H1 (cell line): ENCODE measurements around the gene PTPRD. TPM values are rescaled to one million over a fixed set of nuclear protein-coding genes. Genes with fewer than 3 reads are reported as not detected.

Experiments
- CTCF ChIA-PET: fragments of 300-600 bp; sonication (Branson Sonifier 250); formaldehyde crosslinking; loops from one replicate; lab custom pipeline; 2021; ENCODE audit not compliant: partially characterized antibody; lab: Charles Lee
- POLR2A ChIA-PET: fragments of 300-600 bp; sonication (Branson Sonifier 250); formaldehyde crosslinking; loops from one replicate; lab custom pipeline; 2021; ENCODE audit warnings: inconsistent platforms; ENCODE audit not compliant: partially characterized antibody; lab: Charles Lee
- DNase-seq, 2 experiments: peaks; one replicate each; pipeline versions ENCODE4 v3.0.0 to v3.0.0-alpha.2; 2010 to 2022; ENCODE audit warnings: low spot score in 2 of 2, low read depth in 1 of 2, mixed read lengths in 1 of 2
- FAIRE-seq: peaks from 2 replicates; lab custom pipeline; 2011; peaks lifted over from hg19 to GRCh38; lab: Jason Lieb, UNC
- H2AFZ ChIP-seq: 2 replicates; pipeline ENCODE4 v1.8.1; 2012; ENCODE audit warnings: low read length, inconsistent platforms
- H2AK5ac ChIP-seq: 2 replicates; pipeline ENCODE4 v1.6.1; 2013; ENCODE audit warnings: low read depth, low read length
- H2BK120ac ChIP-seq: replicated peaks from 2 replicates; pipeline ENCODE3; 2013; ENCODE audit warnings: low read depth, low read length, inconsistent platforms
- H2BK12ac ChIP-seq: 2 replicates; pipeline ENCODE4 v1.6.1; 2013; ENCODE audit warnings: low read depth, low read length
- H2BK15ac ChIP-seq: 2 replicates; pipeline ENCODE4 v1.6.1; 2013; ENCODE audit warnings: low read length
- H2BK20ac ChIP-seq: 2 replicates; pipeline ENCODE4 v1.6.1; 2013; ENCODE audit warnings: low read length
- H2BK5ac ChIP-seq: 2 replicates; pipeline ENCODE4 v1.6.1; 2013; ENCODE audit warnings: low read depth, low read length
- H3K14ac ChIP-seq: 2 replicates; pipeline ENCODE4 v1.6.1; 2013; ENCODE audit warnings: inconsistent platforms; ENCODE audit not compliant: insufficient read length
- H3K18ac ChIP-seq: 2 replicates; pipeline ENCODE4 v1.6.1; 2013; ENCODE audit warnings: low read length; ENCODE audit errors: extremely low read depth
- H3K23ac ChIP-seq: 2 replicates; pipeline ENCODE4 v1.6.1; 2013; ENCODE audit warnings: inconsistent platforms; ENCODE audit not compliant: insufficient read length
- H3K23me2 ChIP-seq: 2 replicates; pipeline ENCODE4 v1.6.1; 2013; ENCODE audit warnings: low read depth, low read length
- H3K27ac ChIP-seq: 2 replicates; pipeline ENCODE4 v1.6.1; 2011; ENCODE audit warnings: low read depth, low read length, inconsistent platforms
- H3K27me3 ChIP-seq, 4 experiments: replicated peaks in 1 of 4; 1 replicate in 1 of 4; 2 replicates in 3 of 4; pipeline versions ENCODE4 v1.6.1 to v1.8.1; 2011 to 2013; ENCODE audit warnings: low read length in 3 of 4, mild to moderate bottlenecking in 3 of 4, inconsistent platforms in 2 of 4, mixed read lengths in 2 of 4, moderate library complexity in 1 of 4; ENCODE audit not compliant: control insufficient read depth in 3 of 4, insufficient read depth in 3 of 4; ENCODE audit errors: extremely low read depth in 1 of 4
- H3K36me3 ChIP-seq, 4 experiments: 2 replicates each; pipeline versions ENCODE4 v1.6.1 to v1.8.1; 2011 to 2013; ENCODE audit warnings: mild to moderate bottlenecking in 4 of 4, low read length in 3 of 4, moderate library complexity in 2 of 4, control low read depth in 1 of 4, inconsistent platforms in 1 of 4; ENCODE audit not compliant: insufficient read depth in 4 of 4, control insufficient read depth in 2 of 4
- H3K4ac ChIP-seq: replicated peaks from 2 replicates; pipeline ENCODE3; 2013; ENCODE audit warnings: low read length, low read depth, mixed read lengths, inconsistent platforms; ENCODE audit not compliant: insufficient read length
- H3K4me1 ChIP-seq, 4 experiments: replicated peaks in 1 of 4; 1 replicate in 1 of 4; 2 replicates in 3 of 4; pipeline versions ENCODE4 v1.6.1 to v1.8.1; 2011 to 2013; ENCODE audit warnings: low read length in 3 of 4, inconsistent platforms in 2 of 4, mixed read lengths in 1 of 4; ENCODE audit not compliant: insufficient read depth in 4 of 4, control insufficient read depth in 3 of 4
- H3K4me2 ChIP-seq, 2 experiments: 2 replicates each; pipeline versions ENCODE4 v1.6.1 to v1.8.1; 2011 to 2013; ENCODE audit warnings: low read depth in 2 of 2, low read length in 2 of 2, control low read depth in 1 of 2, inconsistent platforms in 1 of 2, mild to moderate bottlenecking in 1 of 2; ENCODE audit not compliant: insufficient read depth in 1 of 2
- H3K4me3 ChIP-seq, 4 experiments: fragments of 200-600, 300-600 bp in 1 of 4; sonication (generic), shearing (Covaris generic), sonication (Bioruptor Twin) in 1 of 4; 2 replicates each; pipeline versions ENCODE4 v1.5.1 to v1.8.1; 2011 to 2016; ENCODE audit warnings: low read length in 4 of 4, low read depth in 3 of 4, control low read depth in 2 of 4, inconsistent platforms in 2 of 4, mild to moderate bottlenecking in 2 of 4, mixed read lengths in 1 of 4, moderate library complexity in 1 of 4; ENCODE audit not compliant: insufficient read depth in 2 of 4; ENCODE audit errors: extremely low read depth in 1 of 4
- H3K56ac ChIP-seq: replicated peaks from 2 replicates; pipeline ENCODE3; 2013; ENCODE audit warnings: low read depth, mild to moderate bottlenecking, mixed read lengths, low read length, inconsistent platforms; ENCODE audit not compliant: insufficient read length
- H3K79me1 ChIP-seq: 2 replicates; pipeline ENCODE4 v1.6.1; 2013; ENCODE audit warnings: low read depth, low read length, control low read depth
- H3K79me2 ChIP-seq, 2 experiments: 2 replicates each; pipeline versions ENCODE4 v1.6.1 to v1.8.1; 2012 to 2013; ENCODE audit warnings: low read length in 2 of 2, mild to moderate bottlenecking in 2 of 2, inconsistent platforms in 1 of 2; ENCODE audit not compliant: insufficient read depth in 2 of 2, control insufficient read depth in 1 of 2
- H3K9ac ChIP-seq, 4 experiments: replicated peaks in 1 of 4; 1 replicate in 1 of 4; 2 replicates in 3 of 4; pipeline versions ENCODE4 v1.6.1 to v1.8.1; 2011 to 2013; ENCODE audit warnings: low read depth in 3 of 4, low read length in 3 of 4, control low read depth in 2 of 4, mild to moderate bottlenecking in 2 of 4, moderate library complexity in 2 of 4, inconsistent platforms in 1 of 4; ENCODE audit errors: extremely low read depth in 1 of 4
- H3K9me3 ChIP-seq, 2 experiments: 2 replicates each; pipeline versions ENCODE4 v1.6.1 to v1.8.1; 2012 to 2013; ENCODE audit warnings: mild to moderate bottlenecking in 2 of 2, moderate library complexity in 2 of 2, control low read depth in 1 of 2, inconsistent platforms in 1 of 2, low read depth in 1 of 2, low read length in 1 of 2, mixed read lengths in 1 of 2; ENCODE audit not compliant: insufficient read depth in 2 of 2
- H4K20me1 ChIP-seq, 2 experiments: replicated peaks in 1 of 2; 2 replicates each; pipeline versions ENCODE3 to v1.8.1; 2011 to 2013; ENCODE audit warnings: inconsistent platforms in 2 of 2, low read length in 2 of 2, mild to moderate bottlenecking in 1 of 2; ENCODE audit not compliant: insufficient read depth in 2 of 2, control insufficient read depth in 1 of 2
- H4K5ac ChIP-seq: 2 replicates; pipeline ENCODE4 v1.6.1; 2013; ENCODE audit warnings: low read length, low read depth, mixed read lengths, inconsistent platforms; ENCODE audit not compliant: insufficient read length
- H4K8ac ChIP-seq: 2 replicates; pipeline ENCODE4 v1.8.0; 2013; ENCODE audit warnings: mild to moderate bottlenecking, moderate library complexity, low read length, inconsistent platforms; ENCODE audit not compliant: insufficient read depth; ENCODE audit errors: extremely low read depth
- H4K91ac ChIP-seq: replicated peaks from 2 replicates; pipeline ENCODE3; 2013; ENCODE audit warnings: low read length, mixed read lengths, inconsistent platforms; ENCODE audit not compliant: insufficient read length
- ATF2 ChIP-seq: IDR thresholded peaks from 2 replicates; pipeline ENCODE4 v1.6.1; 2012; ENCODE audit warnings: low read length, inconsistent platforms
- BRCA1 ChIP-seq: IDR thresholded peaks from 2 replicates; pipeline ENCODE4 v1.6.1; 2012; ENCODE audit warnings: low read depth, low read length, improper control_type of control experiment
- PHF8 ChIP-seq: fragments of 200-600 bp; sonication (generic); conservative IDR thresholded peaks from 2 replicates; pipeline ENCODE4 v1.7.1; 2012; ENCODE audit warnings: low read depth, mild to moderate bottlenecking, inconsistent platforms, low read length, moderate library complexity
- RFX5 ChIP-seq: IDR thresholded peaks from 2 replicates; pipeline ENCODE4 v1.6.1; 2011; ENCODE audit warnings: low read depth, low read length, improper control_type of control experiment, borderline replicate concordance
- polyA plus RNA-seq, 7 experiments: library from polyadenylated mRNA; depleted of rRNA in 3 of 7; stranded (reverse) in 5 of 7; unstranded in 2 of 7; fragments of >200 nt in 5 of 7; fragments of 200-250 nt in 2 of 7; gene quantifications; 1 replicate in 5 of 7; 2 replicates in 1 of 7; 4 replicates in 1 of 7; pipeline versions ENCODE4 v1.2.1 to v1.2.3, GENCODE V29; 2011 to 2013; ENCODE audit warnings: missing spikeins in 2 of 7, mixed read lengths in 2 of 7
- total RNA-seq: library from RNA; stranded (reverse); fragmentation: NEBNext Ultra II Directional; extraction: Animal tissue kit (Norgen Biotek cat#: 25700); gene quantifications from 2 replicates; pipeline ENCODE4 v1.2.1, GENCODE V29; 2021

Gene PTPRD
- total and polyA plus RNA-seq, 2 of the 8 experiments (the other 6 are each of a cell fraction or from before 2014, with no cell fraction given), result 17.2 to 77.0 TPM

- no peak for TF ChIP-seq PHF8
Measured at GRCh38 chr9:8579661-8580060, 2033.1 kb downstream of the PTPRD start (continued).

GRCh38 chr9:8576741-8577140, 2036.1 kb downstream of the PTPRD start:
- H2AK5ac ChIP-seq, result no peak overlapping the region
- H3K56ac ChIP-seq, result no peak overlapping the region
- no peak overlapping the region for H3K18ac ChIP-seq
- H3K27me3 ChIP-seq, result no peaks in the 10 kb centered on the region
- H3K23ac ChIP-seq, result no peak overlapping the region
- H2BK20ac ChIP-seq, result no peak overlapping the region
- H3K79me2 ChIP-seq, result no peaks in the 10 kb centered on the region
- H2AFZ ChIP-seq, result no peak overlapping the region
- no peaks in the 10 kb centered on the region for H4K20me1 ChIP-seq
- H3K4me2 ChIP-seq, result no peak overlapping the region
- H3K9me3 ChIP-seq, result no peaks in the 10 kb centered on the region
- H3K4ac ChIP-seq, result no peak overlapping the region
- ChIA-PET CTCF (no interaction called here), POLR2A (no interaction called here)
- H3K9ac ChIP-seq, result no peak overlapping the region
- no peak overlapping the region for H4K8ac ChIP-seq
- FAIRE-seq, result no peak
- no peaks in the 10 kb centered on the region for H3K79me1 ChIP-seq
- H3K36me3 ChIP-seq, result no peaks in the 10 kb centered on the region
- no peak overlapping the region for H4K91ac ChIP-seq
- H3K4me1 ChIP-seq, result no peaks in the 10 kb centered on the region
- H3K14ac ChIP-seq, result no peak overlapping the region
- H2BK15ac ChIP-seq, result no peak overlapping the region
- H3K27ac ChIP-seq, result no peak overlapping the region
- H4K5ac ChIP-seq, result no peak overlapping the region
- H2BK12ac ChIP-seq, result no peak overlapping the region
- H2BK120ac ChIP-seq, result no peak overlapping the region
- TF ChIP-seq ATF2, result no peak
- no peak for TF ChIP-seq RFX5
- TF ChIP-seq BRCA1, result no peak
- DNase-seq, result no peak
- no peak overlapping the region for H3K4me3 ChIP-seq
- H2BK5ac ChIP-seq, result no peak overlapping the region
- H3K23me2 ChIP-seq, result no peaks in the 10 kb centered on the region
